Astrocyte (in vitro differentiated cells and primary cell): ENCODE results near the gene ADRA2B. TPM values are rescaled to one million over a fixed set of nuclear protein-coding genes. Genes with fewer than 3 reads are reported as not detected.
A peak's percentile ranks its signal among the peaks of the same experiment; 100 is the strongest.

Experiments
- DNase-seq: peaks from one replicate; pipeline ENCODE4 v3.0.0-alpha.2; 2010; ENCODE audit warnings: low read depth
- FAIRE-seq: peaks from 2 replicates; lab custom pipeline; 2011; peaks lifted over from hg19 to GRCh38; lab: Jason Lieb, UNC
- H2AFZ ChIP-seq: 2 replicates; pipeline ENCODE4 v1.6.0; 2012; ENCODE audit warnings: low read depth, low read length, inconsistent platforms
- H3K27ac ChIP-seq: 2 replicates; pipeline ENCODE4 v1.5.1; 2011; ENCODE audit warnings: low read depth, low read length, inconsistent platforms
- H3K27me3 ChIP-seq: 2 replicates; pipeline ENCODE4 v1.6.0; 2011; ENCODE audit warnings: low read length, inconsistent platforms; ENCODE audit not compliant: insufficient read depth
- H3K36me3 ChIP-seq: 2 replicates; pipeline ENCODE4 v1.5.1; 2011; ENCODE audit warnings: low read length, inconsistent platforms; ENCODE audit not compliant: insufficient read depth
- H3K4me1 ChIP-seq: 2 replicates; pipeline ENCODE4 v1.5.1; 2011; ENCODE audit warnings: low read length, inconsistent platforms; ENCODE audit not compliant: insufficient read depth
- H3K4me2 ChIP-seq: 2 replicates; pipeline ENCODE4 v1.6.0; 2012; ENCODE audit warnings: low read length, inconsistent platforms
- H3K4me3 ChIP-seq: 2 replicates; pipeline ENCODE4 v1.5.1; 2011; ENCODE audit warnings: low read depth, mild to moderate bottlenecking, low read length, inconsistent platforms; ENCODE audit not compliant: insufficient read depth
- H3K79me2 ChIP-seq: 2 replicates; pipeline ENCODE4 v1.6.0; 2012; ENCODE audit warnings: mild to moderate bottlenecking, low read length, inconsistent platforms; ENCODE audit not compliant: insufficient read depth
- H3K9ac ChIP-seq: 2 replicates; pipeline ENCODE4 v1.6.0; 2012; ENCODE audit warnings: mild to moderate bottlenecking, low read length, inconsistent platforms
- H3K9me3 ChIP-seq: 2 replicates; pipeline ENCODE4 v1.5.1; 2012; ENCODE audit warnings: low read depth, mild to moderate bottlenecking, low read length, inconsistent platforms; ENCODE audit not compliant: insufficient read depth
- H4K20me1 ChIP-seq: 2 replicates; pipeline ENCODE4 v1.6.0; 2012; ENCODE audit warnings: low read length, inconsistent platforms; ENCODE audit not compliant: insufficient read depth
- H3K27ac Mint-ChIP-seq: one replicate; pipeline ENCODE4 v1.8.0; 2021; ENCODE audit warnings: mild to moderate bottlenecking, mixed read lengths; ENCODE audit not compliant: unreplicated experiment
- H3K27me3 Mint-ChIP-seq: one replicate; pipeline ENCODE4 v1.8.0; 2021; ENCODE audit warnings: low read depth, mixed read lengths; ENCODE audit not compliant: unreplicated experiment
- H3K36me3 Mint-ChIP-seq: one replicate; pipeline ENCODE4 v1.8.0; 2021; ENCODE audit warnings: low read depth, mixed read lengths; ENCODE audit not compliant: unreplicated experiment
- H3K4me1 Mint-ChIP-seq: one replicate; pipeline ENCODE4 v1.8.0; 2021; ENCODE audit warnings: low read depth, mixed read lengths; ENCODE audit not compliant: unreplicated experiment
- H3K4me3 Mint-ChIP-seq: one replicate; pipeline ENCODE4 v1.8.0; 2021; ENCODE audit warnings: mild to moderate bottlenecking, moderate library complexity, mixed read lengths; ENCODE audit not compliant: unreplicated experiment
- H3K9me3 Mint-ChIP-seq: one replicate; pipeline ENCODE4 v1.8.0; 2021; ENCODE audit warnings: mild to moderate bottlenecking, mixed read lengths; ENCODE audit not compliant: unreplicated experiment
- CTCF ChIP-seq: IDR thresholded peaks from 2 replicates; pipeline ENCODE4 v1.5.1; 2011; ENCODE audit warnings: low read depth, mild to moderate bottlenecking, inconsistent platforms, low read length, moderate library complexity; ENCODE audit not compliant: insufficient read depth
- EZH2 ChIP-seq: IDR thresholded peaks from 2 replicates; pipeline ENCODE4 v1.6.1; 2012; ENCODE audit warnings: mild to moderate bottlenecking, low read length, inconsistent platforms; ENCODE audit not compliant: insufficient read depth
- total RNA-seq: library from RNA; stranded (reverse); gene quantifications from 2 replicates; pipeline ENCODE4 v1.2.1, GENCODE V29; 2021

The ADRA2B gene
- total RNA-seq, 1 donor from 2014 or later = not detected

GRCh38 chr2:96152304-96153161 is 36.2 kb upstream of the ADRA2B start:
- Mint-ChIP-seq H3K27me3 (peaks cover 57% of the 10 kb centered on the region), H3K9me3 (peaks cover 2% of the 10 kb centered on the region), H3K4me3 (peak overlapping the region; percentile 11), H3K36me3 (no peaks in the 10 kb centered on the region), H3K27ac (no peak overlapping the region), H3K4me1 (peaks cover 4% of the 10 kb centered on the region)
- TF ChIP-seq EZH2 (no peak), CTCF (no peak)
- Histone ChIP-seq H3K4me2 (no peak overlapping the region), H3K36me3 (no peaks in the 10 kb centered on the region), H3K27ac (no peak overlapping the region), H3K27me3 (no peaks in the 10 kb centered on the region), H3K79me2 (no peaks in the 10 kb centered on the region), H3K9ac (no peak overlapping the region), H3K9me3 (no peaks in the 10 kb centered on the region), H2AFZ (no peak overlapping the region), H3K4me3 (no peak overlapping the region), H4K20me1 (no peaks in the 10 kb centered on the region), H3K4me1 (peaks cover 15% of the 10 kb centered on the region)
- FAIRE-seq = no peak
- no peak for DNase-seq

GRCh38 chr2:96151595-96152303 is 35.4 kb upstream of the ADRA2B start:
- no peak overlapping the region for H3K4me2 ChIP-seq
- H3K9ac ChIP-seq = no peak overlapping the region
- H3K27ac ChIP-seq = no peak overlapping the region
- no peaks in the 10 kb centered on the region for H4K20me1 ChIP-seq
- no peaks in the 10 kb centered on the region for H3K36me3 Mint-ChIP-seq
- no peak overlapping the region for H3K4me3 ChIP-seq
- no peaks in the 10 kb centered on the region for H3K27me3 ChIP-seq
- FAIRE-seq = no peak
- peaks cover 57% of the 10 kb centered on the region for H3K27me3 Mint-ChIP-seq
- no peak overlapping the region for H3K27ac Mint-ChIP-seq
- no peak for DNase-seq
- H2AFZ ChIP-seq = no peak overlapping the region
- peaks cover 4% of the 10 kb centered on the region for H3K4me1 Mint-ChIP-seq
- H3K79me2 ChIP-seq = no peaks in the 10 kb centered on the region
- no peaks in the 10 kb centered on the region for H3K9me3 ChIP-seq
- peaks cover 21% of the 10 kb centered on the region for H3K4me1 ChIP-seq
- H3K9me3 Mint-ChIP-seq = peaks cover under 1% of the 10 kb centered on the region
- no peaks in the 10 kb centered on the region for H3K36me3 ChIP-seq
- H3K4me3 Mint-ChIP-seq = peak overlapping the region; percentile 11
- TF ChIP-seq EZH2 (no peak), CTCF (no peak)
